GM12873 (cell line): ENCODE data around the gene GDPD4.

Source experiments
- TF ChIP-seq, protein P1 (sequence below): IDR thresholded peaks from 2 replicates; pipeline ENCODE4 v1.5.1; 2012; ENCODE audit warnings: low read depth, mild to moderate bottlenecking, moderate library complexity, low read length, control low read depth; ENCODE audit not compliant: insufficient read depth; ENCODE audit errors: missing control alignments

Gene GDPD4

DNA sequence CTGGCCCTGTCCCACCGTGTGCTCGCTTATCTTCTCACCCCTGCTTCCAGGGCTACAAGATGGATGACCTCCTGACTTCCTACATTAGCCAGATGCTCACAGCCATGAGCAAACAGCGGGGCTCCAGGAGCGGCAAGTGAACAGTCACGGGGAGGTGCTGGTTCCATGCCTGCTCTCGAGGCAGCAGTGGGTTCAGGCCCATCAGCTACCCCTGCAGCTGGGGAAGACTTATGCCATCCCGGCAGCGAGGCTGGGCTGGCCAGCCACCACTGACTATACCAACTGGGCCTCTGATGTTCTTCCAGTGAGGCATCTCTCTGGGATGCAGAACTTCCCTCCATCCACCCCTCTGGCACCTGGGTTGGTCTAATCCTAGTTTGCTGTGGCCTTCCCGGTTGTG, 86.9 kb downstream of the GDPD4 start:
- TF ChIP-seq, protein P1, sequence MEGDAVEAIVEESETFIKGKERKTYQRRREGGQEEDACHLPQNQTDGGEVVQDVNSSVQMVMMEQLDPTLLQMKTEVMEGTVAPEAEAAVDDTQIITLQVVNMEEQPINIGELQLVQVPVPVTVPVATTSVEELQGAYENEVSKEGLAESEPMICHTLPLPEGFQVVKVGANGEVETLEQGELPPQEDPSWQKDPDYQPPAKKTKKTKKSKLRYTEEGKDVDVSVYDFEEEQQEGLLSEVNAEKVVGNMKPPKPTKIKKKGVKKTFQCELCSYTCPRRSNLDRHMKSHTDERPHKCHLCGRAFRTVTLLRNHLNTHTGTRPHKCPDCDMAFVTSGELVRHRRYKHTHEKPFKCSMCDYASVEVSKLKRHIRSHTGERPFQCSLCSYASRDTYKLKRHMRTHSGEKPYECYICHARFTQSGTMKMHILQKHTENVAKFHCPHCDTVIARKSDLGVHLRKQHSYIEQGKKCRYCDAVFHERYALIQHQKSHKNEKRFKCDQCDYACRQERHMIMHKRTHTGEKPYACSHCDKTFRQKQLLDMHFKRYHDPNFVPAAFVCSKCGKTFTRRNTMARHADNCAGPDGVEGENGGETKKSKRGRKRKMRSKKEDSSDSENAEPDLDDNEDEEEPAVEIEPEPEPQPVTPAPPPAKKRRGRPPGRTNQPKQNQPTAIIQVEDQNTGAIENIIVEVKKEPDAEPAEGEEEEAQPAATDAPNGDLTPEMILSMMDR = no peak

DNA sequence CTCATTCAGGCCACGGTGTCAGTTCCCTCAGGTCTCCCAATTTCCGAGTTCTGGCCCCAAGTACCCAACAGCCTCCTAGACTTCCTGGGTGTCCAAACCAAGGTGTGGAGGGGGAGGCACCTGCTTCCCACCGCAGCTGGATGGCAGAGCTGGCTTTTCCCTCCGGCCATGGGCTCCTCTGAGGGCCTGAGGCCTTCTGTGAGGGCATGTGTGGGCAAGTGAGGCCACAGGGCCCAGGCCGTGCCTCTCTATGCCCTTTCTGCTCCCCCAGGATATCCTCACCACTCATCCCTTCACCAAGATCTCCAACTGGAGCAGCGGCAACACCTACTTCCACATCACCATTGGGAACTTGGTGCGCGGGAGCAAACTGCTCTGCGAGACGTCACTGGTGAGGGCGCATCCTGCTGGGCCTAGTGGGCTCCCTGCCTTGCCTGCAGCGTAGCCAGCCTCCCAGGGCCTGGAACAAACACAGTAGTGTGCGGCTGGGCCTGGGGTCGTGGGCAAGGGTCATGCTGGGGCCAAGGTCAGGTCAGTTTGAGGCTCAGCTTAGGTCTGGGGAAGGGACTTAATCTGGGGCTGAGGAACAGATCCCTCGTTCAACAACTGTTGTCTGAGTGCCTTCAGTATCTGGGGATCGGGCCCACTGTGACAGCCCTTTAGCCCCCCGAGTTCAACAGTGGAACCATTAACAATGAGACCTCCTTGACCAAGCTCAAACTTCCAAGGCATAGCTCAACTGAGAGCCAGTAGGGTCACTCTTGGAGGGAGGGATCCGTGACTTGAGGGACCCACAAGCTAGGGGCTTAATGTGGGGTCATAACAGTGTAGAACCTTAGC, 87.7 kb downstream of the GDPD4 start:
- TF ChIP-seq, protein P1 = no peak

DNA sequence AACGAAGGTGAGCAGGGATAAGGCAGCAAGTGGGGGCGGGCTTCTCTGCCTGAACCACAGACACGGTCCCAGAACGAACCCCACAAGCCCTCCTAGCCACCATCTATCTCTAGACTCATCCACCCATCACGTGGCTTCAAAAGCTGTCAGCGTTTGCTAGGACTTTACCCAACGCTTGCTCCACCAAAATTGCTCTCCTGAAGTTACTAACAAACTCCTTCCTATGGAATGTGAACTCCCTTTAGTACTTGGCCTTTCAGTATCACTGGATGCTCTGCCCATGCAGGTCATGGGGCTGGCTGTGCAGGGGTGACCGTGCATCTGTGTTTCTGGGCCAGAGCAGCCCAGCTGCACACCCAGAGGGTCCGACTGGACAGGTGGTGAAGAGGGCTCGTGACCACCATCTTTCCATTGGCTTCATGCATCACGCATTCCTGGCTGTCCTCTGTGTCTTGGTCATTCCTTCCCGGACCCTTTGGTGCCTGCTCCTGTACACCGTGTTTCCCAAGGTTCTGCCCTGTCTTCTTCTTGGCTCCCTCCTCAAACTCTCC, 88.4 kb downstream of the GDPD4 start:
- TF ChIP-seq, protein P1 = no peak

DNA sequence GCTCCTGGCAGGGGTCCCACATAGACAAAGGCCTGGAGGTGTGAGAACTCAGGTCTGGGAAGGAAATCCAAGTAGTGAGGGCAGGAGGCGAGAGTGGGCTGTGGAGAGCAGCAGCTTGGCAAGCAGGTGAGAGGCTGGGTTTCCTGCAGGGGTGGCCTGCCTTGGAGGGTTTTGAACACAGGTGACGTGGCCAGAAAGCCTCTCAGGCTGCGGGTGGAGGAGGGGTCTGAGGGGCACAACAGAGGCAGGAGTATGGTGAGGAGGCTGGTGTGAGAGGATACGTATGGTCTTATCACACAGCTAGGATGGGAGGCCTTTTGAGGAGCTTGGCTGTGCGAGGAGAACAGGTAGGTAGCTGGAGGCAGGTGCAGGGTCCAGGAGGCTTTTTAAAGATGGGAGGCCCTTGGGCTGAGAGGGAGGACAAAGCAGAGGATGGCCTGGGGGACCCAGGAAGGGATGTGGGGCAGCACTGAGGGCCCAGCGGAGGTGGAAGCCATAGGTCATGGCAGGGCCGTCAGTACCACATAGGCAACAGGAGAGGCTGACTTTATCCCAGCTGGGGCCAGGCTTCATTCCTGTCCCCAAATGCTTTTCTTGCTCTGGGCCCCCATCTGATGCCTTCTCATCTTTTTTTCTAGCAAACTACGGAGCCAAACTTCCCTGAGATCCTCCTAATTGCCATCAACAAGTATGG, 89.0 kb downstream of the GDPD4 start:
- TF ChIP-seq, protein P1 = no peak

DNA sequence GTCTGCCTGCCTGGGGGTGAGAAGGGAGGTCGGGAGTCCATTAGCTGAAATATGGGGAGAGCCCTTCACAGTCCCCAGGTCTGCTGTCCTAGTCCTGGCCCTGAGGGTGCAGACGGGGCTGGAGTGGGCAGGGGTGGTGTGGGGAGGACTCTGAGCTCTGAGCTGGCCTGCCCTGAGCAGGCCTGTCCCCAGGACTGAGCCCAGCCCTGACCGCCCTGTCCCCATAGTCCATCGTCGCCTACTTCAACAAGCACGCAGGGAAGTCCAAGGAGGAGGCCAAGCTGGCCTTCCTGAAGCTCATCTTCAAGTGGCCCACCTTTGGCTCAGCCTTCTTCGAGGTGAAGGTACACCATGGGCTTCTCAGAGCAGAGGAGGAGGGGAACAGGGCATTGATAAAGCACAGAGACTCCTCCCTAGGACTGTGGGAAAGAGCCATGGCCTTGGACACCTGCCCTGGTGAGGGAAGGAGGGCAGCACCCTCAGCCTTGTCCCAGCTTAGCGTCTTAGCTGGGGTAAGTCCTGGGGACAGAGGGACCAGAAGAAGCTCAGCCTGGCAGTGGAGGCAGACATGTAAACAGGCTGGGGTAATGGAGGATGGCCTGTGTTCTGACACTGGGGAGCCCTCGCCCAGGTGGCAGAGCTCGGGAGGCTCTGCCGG, 89.8 kb downstream of the GDPD4 start:
- TF ChIP-seq, protein P1 = no peak

DNA sequence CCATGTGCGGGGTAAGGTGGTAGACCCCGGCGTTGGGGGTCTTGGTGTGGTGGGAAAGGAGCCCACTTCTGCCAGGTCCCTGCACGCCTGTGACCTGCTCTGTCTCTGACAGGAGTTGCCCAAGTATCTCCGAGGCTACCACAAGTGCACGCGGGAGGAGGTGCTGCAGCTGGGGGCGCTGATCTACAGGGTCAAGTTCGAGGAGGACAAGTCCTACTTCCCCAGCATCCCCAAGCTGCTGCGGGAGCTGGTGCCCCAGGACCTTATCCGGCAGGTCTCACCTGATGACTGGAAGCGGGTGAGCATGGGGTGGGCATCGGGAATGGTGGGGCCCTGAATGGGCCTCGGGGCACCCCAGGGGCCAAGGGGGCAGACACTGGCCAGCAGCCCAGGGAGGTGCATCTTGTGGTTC, 90.4 kb downstream of the GDPD4 start:
- TF ChIP-seq, protein P1 = no peak

DNA sequence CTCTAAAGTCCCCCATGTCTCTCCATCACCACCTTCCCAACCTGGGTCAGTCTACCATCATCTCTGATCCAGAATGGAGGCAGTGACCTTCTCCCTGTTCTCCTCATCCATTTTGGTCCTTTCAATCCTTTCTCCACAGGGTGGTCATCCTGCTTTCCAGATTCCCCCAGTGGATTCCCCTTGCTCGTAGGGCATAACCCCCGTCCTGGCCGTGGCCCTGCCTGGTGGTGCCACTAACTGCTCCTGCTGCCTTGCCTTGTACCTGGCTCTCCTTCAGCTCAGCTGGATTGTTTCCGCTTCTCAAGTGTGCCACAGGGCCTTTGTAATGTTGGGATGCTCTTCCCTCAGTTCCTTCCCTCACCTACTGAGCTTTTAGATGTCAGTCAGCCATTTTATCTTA, 91.8 kb downstream of the GDPD4 start:
- TF ChIP-seq, protein P1 = no peak
